ENCODE measurements around the gene GPR12.

The GPR12 gene

DNA sequence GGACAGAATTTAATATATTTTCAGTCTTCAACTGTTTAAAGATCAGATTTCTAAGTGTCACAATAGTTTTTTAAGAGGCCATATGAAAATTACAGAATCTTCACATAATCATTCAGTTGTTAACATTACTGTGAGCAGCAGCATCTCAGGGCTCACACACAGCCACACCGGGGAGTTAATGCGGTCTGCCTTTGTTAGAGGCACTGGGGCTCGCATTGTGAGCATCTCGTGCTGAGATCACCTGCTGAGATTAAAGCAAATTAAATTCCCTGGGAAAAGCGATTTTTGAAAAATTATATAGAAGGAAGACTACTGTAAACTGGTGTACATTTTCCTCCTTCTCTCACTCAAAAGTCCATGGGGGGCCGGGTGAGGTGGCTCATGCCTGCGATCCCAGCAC, 16.6 kb downstream of the GPR12 start:
- TF ChIP-seq, protein P1, sequence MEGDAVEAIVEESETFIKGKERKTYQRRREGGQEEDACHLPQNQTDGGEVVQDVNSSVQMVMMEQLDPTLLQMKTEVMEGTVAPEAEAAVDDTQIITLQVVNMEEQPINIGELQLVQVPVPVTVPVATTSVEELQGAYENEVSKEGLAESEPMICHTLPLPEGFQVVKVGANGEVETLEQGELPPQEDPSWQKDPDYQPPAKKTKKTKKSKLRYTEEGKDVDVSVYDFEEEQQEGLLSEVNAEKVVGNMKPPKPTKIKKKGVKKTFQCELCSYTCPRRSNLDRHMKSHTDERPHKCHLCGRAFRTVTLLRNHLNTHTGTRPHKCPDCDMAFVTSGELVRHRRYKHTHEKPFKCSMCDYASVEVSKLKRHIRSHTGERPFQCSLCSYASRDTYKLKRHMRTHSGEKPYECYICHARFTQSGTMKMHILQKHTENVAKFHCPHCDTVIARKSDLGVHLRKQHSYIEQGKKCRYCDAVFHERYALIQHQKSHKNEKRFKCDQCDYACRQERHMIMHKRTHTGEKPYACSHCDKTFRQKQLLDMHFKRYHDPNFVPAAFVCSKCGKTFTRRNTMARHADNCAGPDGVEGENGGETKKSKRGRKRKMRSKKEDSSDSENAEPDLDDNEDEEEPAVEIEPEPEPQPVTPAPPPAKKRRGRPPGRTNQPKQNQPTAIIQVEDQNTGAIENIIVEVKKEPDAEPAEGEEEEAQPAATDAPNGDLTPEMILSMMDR (IDR thresholded peaks at IDR 0.05) = no peak

DNA sequence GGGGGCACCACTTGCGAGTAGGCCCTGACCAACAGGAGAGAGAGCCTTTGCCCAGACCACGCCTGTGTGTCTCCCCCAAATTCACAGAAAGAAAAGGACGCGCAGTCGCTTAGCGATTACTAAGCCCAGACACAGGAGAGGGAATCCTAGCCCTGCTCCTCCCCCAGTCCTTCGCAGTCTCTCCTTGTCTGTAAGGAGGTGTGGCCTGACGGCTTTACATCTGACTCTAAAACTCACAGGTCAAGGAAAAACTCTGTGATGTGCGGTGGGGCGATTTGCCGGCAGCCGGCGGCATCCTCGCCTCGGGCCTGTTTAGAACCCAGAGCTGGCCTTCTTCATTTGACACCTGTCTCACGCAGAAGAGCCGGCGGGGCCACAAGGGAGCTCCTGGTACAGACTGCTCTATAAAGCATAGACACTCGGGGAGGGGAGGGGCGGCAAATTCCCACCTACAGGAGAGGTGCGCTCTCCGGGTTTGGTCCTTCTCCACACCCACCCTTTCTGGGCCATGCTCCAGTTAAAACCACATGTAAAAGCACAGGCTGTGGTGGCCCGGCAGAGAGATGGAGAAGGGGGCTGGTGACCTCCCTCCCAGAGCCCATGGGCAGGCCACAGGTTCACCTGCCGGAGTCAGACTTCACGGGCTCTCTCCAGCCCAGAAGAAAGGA, 17.8 kb downstream of the GPR12 start:
- TF ChIP-seq, protein P1 (IDR thresholded peaks at IDR 0.05) = no peak

DNA sequence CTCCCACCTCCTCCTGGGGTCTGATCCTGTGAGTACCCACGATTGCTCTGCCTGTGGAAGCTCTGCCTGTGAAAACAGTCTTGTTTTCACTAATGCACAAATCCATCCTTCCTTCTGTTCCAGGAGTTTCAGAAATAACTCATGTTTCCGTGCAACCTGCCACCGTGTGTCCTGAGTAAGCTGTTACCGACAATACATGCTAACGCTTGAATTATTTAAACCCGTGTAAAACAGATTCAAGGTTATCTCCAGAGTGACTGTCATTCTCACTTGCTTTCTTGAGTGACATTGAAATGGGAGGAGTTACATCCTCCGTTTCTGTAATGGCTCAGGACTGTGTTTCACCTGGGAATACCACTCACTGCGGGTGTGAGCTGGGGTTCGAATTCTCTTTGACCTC, 24.9 kb downstream of the GPR12 start:
- TF ChIP-seq, protein P1 (IDR thresholded peaks at IDR 0.05) = no peak

DNA sequence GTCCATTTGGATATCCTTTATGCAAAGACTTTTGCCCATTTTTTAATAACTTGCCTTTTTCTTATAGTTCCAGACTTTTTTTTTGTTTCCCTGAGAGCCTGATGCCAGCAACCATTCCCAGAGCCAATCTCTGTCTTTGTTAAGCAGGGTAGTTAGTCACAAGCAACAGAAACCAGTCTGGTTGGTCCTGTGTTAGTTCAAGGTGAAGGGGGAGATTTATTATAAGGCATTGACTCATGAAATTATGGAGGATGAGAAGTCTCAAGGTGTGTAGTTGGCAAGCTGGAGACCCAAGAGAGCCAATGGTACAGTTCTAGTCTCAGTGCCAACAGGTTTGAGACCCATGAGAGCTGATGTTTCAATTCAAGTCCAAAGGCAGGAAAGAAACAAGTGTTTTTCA, 33.0 kb downstream of the GPR12 start:
- TF ChIP-seq, protein P1 (IDR thresholded peaks at IDR 0.05) = no peak

DNA sequence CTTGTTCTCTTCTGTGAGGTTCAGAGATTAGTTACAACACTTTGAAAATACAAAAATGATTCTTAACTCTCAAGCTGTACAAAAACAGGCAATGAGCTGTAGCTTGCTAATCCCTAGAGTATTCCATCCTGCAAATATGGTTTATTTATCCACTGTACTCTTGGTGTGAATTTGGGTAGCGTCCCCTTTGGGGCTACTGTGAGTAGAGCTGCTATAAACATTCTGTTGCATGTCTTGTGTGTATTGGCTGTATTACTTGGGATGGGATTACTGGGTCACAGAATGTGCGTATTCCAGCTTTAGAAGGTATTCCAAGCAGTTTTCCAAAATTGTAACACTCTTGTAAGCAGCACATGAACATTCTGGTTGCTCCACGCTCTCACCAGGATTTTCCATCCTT, 33.5 kb downstream of the GPR12 start:
- TF ChIP-seq, protein P1 (IDR thresholded peaks at IDR 0.05) = no peak

DNA sequence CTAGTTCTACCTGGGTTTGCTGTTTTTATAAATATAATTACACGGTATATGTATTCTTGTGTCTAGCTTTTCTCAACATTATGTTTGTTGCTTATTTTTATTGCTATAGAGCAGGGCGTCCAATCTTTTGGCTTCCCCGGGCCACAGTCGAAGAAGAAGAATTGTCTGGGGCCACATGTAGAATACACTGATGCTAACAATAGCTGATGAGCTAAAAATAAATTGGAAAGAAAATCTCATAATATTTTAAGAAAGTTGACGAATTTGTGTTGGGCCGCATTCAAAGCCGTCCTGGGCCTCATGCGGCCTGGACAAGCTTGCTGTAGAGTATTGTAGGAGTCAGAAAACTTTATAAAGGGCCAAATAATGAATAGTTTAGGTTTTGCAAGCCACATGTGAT, 33.9 kb downstream of the GPR12 start:
- TF ChIP-seq, protein P1 (IDR thresholded peaks at IDR 0.05) = no peak

DNA sequence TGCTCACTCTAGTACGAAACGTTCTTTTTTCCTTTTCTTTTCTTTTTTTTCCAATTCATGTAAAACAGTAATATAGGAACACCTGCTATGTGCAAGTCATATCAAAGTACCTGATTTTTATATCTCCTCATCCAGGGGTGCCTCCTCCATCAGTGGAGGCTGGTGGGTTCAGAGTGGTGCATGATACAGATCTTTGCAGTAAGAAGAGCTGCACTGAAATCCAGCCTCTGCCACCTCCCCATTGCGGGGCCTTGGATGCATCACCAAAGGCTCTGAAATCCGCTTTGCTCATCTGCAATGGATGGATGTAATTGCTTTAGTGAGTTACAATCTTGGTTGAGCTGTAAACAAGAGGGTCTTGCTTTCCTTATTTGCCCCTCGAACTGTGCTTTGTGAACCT, 38.3 kb downstream of the GPR12 start:
- TF ChIP-seq, protein P1 (IDR thresholded peaks at IDR 0.05) = no peak

Data from LNCAP (cell line).